ENCODE results near the gene CCM2.
A peak's percentile ranks its signal among the peaks of the same experiment; 100 is the strongest.

Gene CCM2

GRCh38 chr7:44985033-44985695 lies 14.8 kb upstream of the CCM2 start:
- peak overlapping the region; percentile 92 for H3K27ac ChIP-seq
- TF ChIP-seq CTCF (conservative IDR thresholded peaks at IDR 0.05), result no peak

- TF ChIP-seq CTCF (conservative IDR thresholded peaks at IDR 0.05), result no peak
Measured at GRCh38 chr7:44985900-44986217, 14.1 kb upstream of the CCM2 start.

GRCh38 chr7:44986218-44987053 lies 13.6 kb upstream of the CCM2 start:
- peak overlapping the region; percentile 92 for H3K27ac ChIP-seq
- TF ChIP-seq CTCF (conservative IDR thresholded peaks at IDR 0.05), result no peak

More at GRCh38 chr7:44985900-44986217, 14.1 kb upstream of the CCM2 start:
- peak overlapping the region; percentile 92 for H3K27ac ChIP-seq

GRCh38 chr7:44987457-44987856 lies 12.5 kb upstream of the CCM2 start:
- H3K27ac ChIP-seq, result peak overlapping the region; percentile 92
- TF ChIP-seq CTCF (conservative IDR thresholded peaks at IDR 0.05), result no peak

GRCh38 chr7:44987996-44988395 lies 12.0 kb upstream of the CCM2 start:
- no peak for TF ChIP-seq CTCF (conservative IDR thresholded peaks at IDR 0.05)
- H3K27ac ChIP-seq, result no peak overlapping the region

GRCh38 chr7:44988701-44989100 lies 11.3 kb upstream of the CCM2 start:
- H3K27ac ChIP-seq, result no peak overlapping the region
- TF ChIP-seq CTCF (conservative IDR thresholded peaks at IDR 0.05), result no peak

- TF ChIP-seq CTCF (conservative IDR thresholded peaks at IDR 0.05), result no peak
- no peak overlapping the region for H3K27ac ChIP-seq
Measured at GRCh38 chr7:44989132-44989531, 10.9 kb upstream of the CCM2 start.

All from VCaP (cell line).